IMR-90 (cell line): Measurements from ENCODE around the gene LEMD3. TPM values are rescaled to one million over a fixed set of nuclear protein-coding genes. Genes with fewer than 3 reads are reported as not detected.

ENCODE experiments used
- ATAC-seq: fragments of 200-7000 bp; cut with Tn5 transposase; 2 replicates; pipeline ENCODE4 v1.9.1; 2020; ENCODE audit warnings: low read depth, mild to moderate bottlenecking, moderate library complexity
- BruUV-seq: library from RNA; stranded (reverse); fragments of 400-500 nt; replicated peaks from 2 replicates; lab custom pipeline; 2021; lab: Mats Ljungman, UMichigan
- CTCF ChIA-PET: fragments of 300-600 bp; formaldehyde crosslinking; extraction: SDS; loops from one replicate; lab custom pipeline; 2021; ENCODE audit warnings: antibody characterized with exemption; lab: Yijun Ruan, JAX
- POLR2A ChIA-PET: fragments of 300-600 bp; sonication (Branson Sonifier 250); formaldehyde crosslinking; loops from one replicate; lab custom pipeline; 2022; ENCODE audit warnings: antibody characterized with exemption; ENCODE audit not compliant: unreplicated experiment; lab: Charles Lee
- DNase-seq: peaks from one replicate; pipeline ENCODE4 v3.0.0; 2013
- H2AFZ ChIP-seq: replicated peaks from 2 replicates; pipeline ENCODE3; 2013; ENCODE audit warnings: low read length, mild to moderate bottlenecking; ENCODE audit not compliant: poor library complexity
- H2AK5ac ChIP-seq: 2 replicates; pipeline ENCODE4 v1.6.1; 2013; ENCODE audit warnings: low read depth, low read length, inconsistent platforms
- H2AK9ac ChIP-seq: replicated peaks from 2 replicates; pipeline ENCODE3; 2013; ENCODE audit warnings: mild to moderate bottlenecking, low read depth, low read length, moderate library complexity; ENCODE audit not compliant: poor library complexity
- H2BK120ac ChIP-seq: 2 replicates; pipeline ENCODE4 v1.6.1; 2013; ENCODE audit warnings: low read depth, low read length, inconsistent platforms
- H2BK15ac ChIP-seq: 3 replicates; pipeline ENCODE4 v1.6.1; 2013; ENCODE audit warnings: low read depth, low read length, inconsistent platforms
- H2BK20ac ChIP-seq: 2 replicates; pipeline ENCODE4 v1.6.1; 2013; ENCODE audit warnings: low read depth, mild to moderate bottlenecking, inconsistent platforms, low read length, moderate library complexity
- H2BK5ac ChIP-seq: 2 replicates; pipeline ENCODE4 v1.6.1; 2013; ENCODE audit warnings: mild to moderate bottlenecking, low read depth, low read length, inconsistent platforms; ENCODE audit not compliant: poor library complexity, severe bottlenecking
- H3K14ac ChIP-seq: replicated peaks from 2 replicates; pipeline ENCODE4 v1.6.1; 2013; ENCODE audit warnings: low read depth, low read length, inconsistent platforms
- H3K18ac ChIP-seq: 2 replicates; pipeline ENCODE4 v1.6.1; 2013; ENCODE audit warnings: low read depth, low read length, control low read depth
- H3K23ac ChIP-seq: 2 replicates; pipeline ENCODE4 v1.6.1; 2013; ENCODE audit warnings: low read depth, low read length, inconsistent platforms
- H3K27ac ChIP-seq: 2 replicates; pipeline ENCODE4 v1.5.1; 2013; ENCODE audit warnings: mild to moderate bottlenecking, control low read depth, low read length; ENCODE audit not compliant: insufficient read depth
- H3K27me3 ChIP-seq: 2 replicates; pipeline ENCODE4 v1.6.1; 2013; ENCODE audit warnings: low read length; ENCODE audit not compliant: control insufficient read depth, insufficient read depth
- H3K36me3 ChIP-seq: 2 replicates; pipeline ENCODE4 v1.6.1; 2013; ENCODE audit warnings: low read length, mixed read lengths; ENCODE audit not compliant: control insufficient read depth, insufficient read depth
- H3K4ac ChIP-seq: 2 replicates; pipeline ENCODE4 v1.6.1; 2013; ENCODE audit warnings: low read depth, low read length, inconsistent platforms
- H3K4me1 ChIP-seq: 2 replicates; pipeline ENCODE4 v1.6.1; 2013; ENCODE audit warnings: low read length, mixed read lengths; ENCODE audit not compliant: control insufficient read depth, insufficient read depth
- H3K4me2 ChIP-seq: 2 replicates; pipeline ENCODE4 v1.6.1; 2013; ENCODE audit warnings: low read depth, mild to moderate bottlenecking, control low read depth, low read length, moderate library complexity
- H3K4me3 ChIP-seq: 2 replicates; pipeline ENCODE4 v1.5.1; 2013; ENCODE audit warnings: low read depth, mild to moderate bottlenecking, control low read depth, low read length, moderate library complexity; ENCODE audit not compliant: insufficient read depth
- H3K56ac ChIP-seq: 2 replicates; pipeline ENCODE4 v1.6.1; 2013; ENCODE audit warnings: low read length, inconsistent platforms; ENCODE audit not compliant: insufficient read depth; ENCODE audit errors: extremely low read depth
- H3K79me1 ChIP-seq, 2 experiments: 2 replicates each; pipeline ENCODE4 v1.6.1; 2013; ENCODE audit warnings: low read length in 2 of 2, inconsistent platforms in 1 of 2, low read depth in 1 of 2
- H3K9ac ChIP-seq: 2 replicates; pipeline ENCODE4 v1.6.1; 2013; ENCODE audit warnings: low read depth, low read length, control low read depth
- H3K9me1 ChIP-seq: 2 replicates; pipeline ENCODE4 v1.6.1; 2013; ENCODE audit warnings: low read length, inconsistent platforms; ENCODE audit not compliant: insufficient read depth
- H3K9me3 ChIP-seq: 2 replicates; pipeline ENCODE4 v1.6.1; 2013; ENCODE audit warnings: low read length; ENCODE audit not compliant: control insufficient read depth, insufficient read depth
- H4K20me1 ChIP-seq: 2 replicates; pipeline ENCODE4 v1.6.1; 2013; ENCODE audit warnings: low read length, inconsistent platforms; ENCODE audit not compliant: insufficient read depth
- H4K5ac ChIP-seq: 2 replicates; pipeline ENCODE4 v1.6.1; 2013; ENCODE audit warnings: mild to moderate bottlenecking, low read depth, low read length, control low read depth
- H4K8ac ChIP-seq, 2 experiments: 2 replicates each; pipeline ENCODE4 v1.6.1; 2013; ENCODE audit warnings: low read depth in 2 of 2, low read length in 2 of 2, control low read depth in 1 of 2, inconsistent platforms in 1 of 2
- H4K91ac ChIP-seq: 2 replicates; pipeline ENCODE4 v1.6.1; 2013; ENCODE audit warnings: low read depth, low read length, inconsistent platforms; ENCODE audit not compliant: insufficient read depth
- CHD1 ChIP-seq: IDR thresholded peaks from 2 replicates; pipeline ENCODE4 v1.6.1; 2012; ENCODE audit warnings: low read depth, low read length, improper control_type of control experiment
- MAFK ChIP-seq: IDR thresholded peaks from 2 replicates; pipeline ENCODE4 v1.6.1; 2012; ENCODE audit warnings: low read depth, low read length, improper control_type of control experiment
- MAZ ChIP-seq: IDR thresholded peaks from 2 replicates; pipeline ENCODE4 v1.6.1; 2012; ENCODE audit warnings: low read depth, mild to moderate bottlenecking, low read length, improper control_type of control experiment, moderate library complexity, borderline replicate concordance
- MXI1 ChIP-seq: IDR thresholded peaks from 2 replicates; pipeline ENCODE4 v1.6.1; 2012; ENCODE audit warnings: low read depth, mild to moderate bottlenecking, low read length, moderate library complexity, borderline replicate concordance
- NFE2L2 ChIP-seq: fragments of 150-350 bp; IDR thresholded peaks from 2 replicates; pipeline ENCODE4 v1.6.1; 2016; ENCODE audit warnings: low read depth, mild to moderate bottlenecking, low read length
- POLR2A ChIP-seq: IDR thresholded peaks from 2 replicates; pipeline ENCODE4 v1.6.1; 2012; ENCODE audit warnings: mild to moderate bottlenecking, low read depth, low read length
- RCOR1 ChIP-seq: IDR thresholded peaks from 2 replicates; pipeline ENCODE4 v1.6.1; 2012; ENCODE audit warnings: mild to moderate bottlenecking, low read length, improper control_type of control experiment; ENCODE audit not compliant: insufficient replicate concordance
- RFX5 ChIP-seq: IDR thresholded peaks from 2 replicates; pipeline ENCODE4 v1.8.0; 2012; ENCODE audit warnings: low read depth, mild to moderate bottlenecking, low read length, moderate library complexity
- SMC3 ChIP-seq: fragments of 150-350 bp; IDR thresholded peaks from 2 replicates; pipeline ENCODE4 v1.6.1; 2016; ENCODE audit warnings: low read depth, mild to moderate bottlenecking, antibody characterized with exemption, low read length, moderate library complexity
- USF2 ChIP-seq: fragments of 150-350 bp; IDR thresholded peaks from 2 replicates; pipeline ENCODE4 v1.6.1; 2017; ENCODE audit warnings: mild to moderate bottlenecking, antibody characterized with exemption, low read length, low read depth
- WGBS, 2 experiments: methylation state at CpG; one replicate each; pipeline versions ENCODE4 v1.1.5 to v1.1.7; 2013; ENCODE audit warnings: missing lambda C conversion rate in 2 of 2; ENCODE audit not compliant: insufficient read length in 1 of 2; ENCODE audit errors: extremely low coverage in 2 of 2; 5-methylcytosine and 5-hydroxymethylcytosine counted together
- dilution Hi-C: fragments of 300-500 bp; cut with HindIII; formaldehyde crosslinking; loops from one replicate; pipeline ENCODE4 v1.14.3; 2018; ENCODE audit warnings: low sequenced_read_pairs; ENCODE audit not compliant: unreplicated experiment
- in situ Hi-C: fragments of 300-500 bp; cut with MboI; formaldehyde crosslinking; loops from 3 replicates; pipeline ENCODE4 v1.14.3; 2019; ENCODE audit warnings: low sequenced_read_pairs, inconsistent platforms, mixed read lengths
- intact Hi-C: fragments of 100-400 bp; cut with micrococcal nuclease; formaldehyde crosslinking; loops from 2 replicates; pipeline ENCODE4 v1.10.0; 2022
- polyA plus RNA-seq, 3 experiments: library from polyadenylated mRNA; depleted of rRNA; stranded (reverse); fragments of >200 nt; gene quantifications; 2 replicates each; pipeline ENCODE4 v1.2.3, GENCODE V29; 2012; ENCODE audit warnings: low replicate concordance in 1 of 3
- total RNA-seq: library from RNA; depleted of rRNA; stranded (reverse); fragments of >200 nt; gene quantifications from 2 replicates; pipeline ENCODE4 v1.2.3, GENCODE V29; 2012
- TF ChIP-seq, protein P1 (sequence below): conservative IDR thresholded peaks from 2 replicates; pipeline ENCODE4 v1.5.1; 2012; ENCODE audit warnings: mild to moderate bottlenecking, low read depth, low read length, improper control_type of control experiment

Gene LEMD3
- total and polyA plus RNA-seq, 2 of the 4 experiments (the other 2 are of a cell fraction), result 5.5 to 9.9 TPM

DNA sequence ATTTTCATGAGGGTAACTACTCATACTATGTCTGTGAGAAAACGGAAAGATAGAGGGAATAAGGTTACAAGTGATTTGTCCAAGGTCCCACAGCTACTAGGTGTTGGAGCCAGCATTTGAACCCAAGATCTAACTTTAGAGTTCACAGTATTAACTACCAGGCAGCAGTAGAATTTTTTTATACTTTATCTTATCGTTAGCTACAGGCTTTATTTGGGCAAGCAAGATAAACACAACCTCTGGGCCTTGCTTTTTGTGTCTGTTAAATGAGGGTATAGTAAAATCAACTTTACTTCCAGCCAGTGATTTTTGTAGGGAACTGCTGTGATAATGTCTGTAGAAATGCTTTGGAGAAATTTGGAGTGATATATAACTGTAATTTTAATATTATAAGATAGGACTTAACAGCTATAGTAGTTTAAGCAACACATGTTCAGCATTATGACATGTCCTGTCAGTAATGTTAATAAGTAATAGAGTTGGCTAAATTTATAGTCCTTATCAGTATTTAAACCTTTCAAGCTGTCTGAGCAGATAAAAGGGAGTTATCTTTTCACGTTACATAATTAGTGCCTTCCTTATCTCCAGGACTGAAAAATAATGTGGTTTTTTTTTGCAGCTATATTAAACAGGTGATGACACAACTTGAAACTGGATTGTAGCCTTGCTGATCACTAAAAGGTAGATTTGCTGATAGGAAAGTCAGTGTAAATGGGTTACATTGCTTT lies 12.8 kb downstream of the LEMD3 start:
- Histone ChIP-seq H2AK9ac (no peak overlapping the region), H2BK5ac (no peak overlapping the region), H3K4ac (no peak overlapping the region), H3K27ac (no peak overlapping the region), H4K20me1 (peaks cover 22% of the 10 kb centered on the region), H3K4me1 (no peaks in the 10 kb centered on the region), H2BK15ac (no peak overlapping the region), H3K23ac (no peak overlapping the region; the same call in 1 of the 2 replicates), H3K27me3 (no peaks in the 10 kb centered on the region), H2BK20ac (no peak overlapping the region), H3K4me3 (no peak overlapping the region), H4K8ac (no peak overlapping the region), H2AFZ (no peak overlapping the region), H3K9me3 (no peaks in the 10 kb centered on the region), H3K36me3 (peaks cover 3% of the 10 kb centered on the region), H3K14ac (no peak overlapping the region), H4K5ac (no peak overlapping the region), H3K9ac (no peak overlapping the region), H3K79me1 (peaks cover 18 to 41% of the 10 kb centered on the region in 2 experiments), H3K4me2 (no peak overlapping the region), H3K9me1 (no peaks in the 10 kb centered on the region; the same call in 1 of the 2 replicates), H2AK5ac (no peak overlapping the region), H3K56ac (no peak overlapping the region), H2BK120ac (no peak overlapping the region), H4K91ac (no peak overlapping the region), H3K18ac (no peak overlapping the region)
- no peak for TF ChIP-seq USF2
- no peak for TF ChIP-seq NFE2L2
- no peak for TF ChIP-seq POLR2A
- no peak for TF ChIP-seq CHD1
- TF ChIP-seq SMC3, result no peak
- no peak for TF ChIP-seq MXI1
- no peak for TF ChIP-seq MAFK
- no peak for TF ChIP-seq RFX5
- TF ChIP-seq, protein P1, sequence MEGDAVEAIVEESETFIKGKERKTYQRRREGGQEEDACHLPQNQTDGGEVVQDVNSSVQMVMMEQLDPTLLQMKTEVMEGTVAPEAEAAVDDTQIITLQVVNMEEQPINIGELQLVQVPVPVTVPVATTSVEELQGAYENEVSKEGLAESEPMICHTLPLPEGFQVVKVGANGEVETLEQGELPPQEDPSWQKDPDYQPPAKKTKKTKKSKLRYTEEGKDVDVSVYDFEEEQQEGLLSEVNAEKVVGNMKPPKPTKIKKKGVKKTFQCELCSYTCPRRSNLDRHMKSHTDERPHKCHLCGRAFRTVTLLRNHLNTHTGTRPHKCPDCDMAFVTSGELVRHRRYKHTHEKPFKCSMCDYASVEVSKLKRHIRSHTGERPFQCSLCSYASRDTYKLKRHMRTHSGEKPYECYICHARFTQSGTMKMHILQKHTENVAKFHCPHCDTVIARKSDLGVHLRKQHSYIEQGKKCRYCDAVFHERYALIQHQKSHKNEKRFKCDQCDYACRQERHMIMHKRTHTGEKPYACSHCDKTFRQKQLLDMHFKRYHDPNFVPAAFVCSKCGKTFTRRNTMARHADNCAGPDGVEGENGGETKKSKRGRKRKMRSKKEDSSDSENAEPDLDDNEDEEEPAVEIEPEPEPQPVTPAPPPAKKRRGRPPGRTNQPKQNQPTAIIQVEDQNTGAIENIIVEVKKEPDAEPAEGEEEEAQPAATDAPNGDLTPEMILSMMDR, result no peak
- TF ChIP-seq MAZ, result no peak
- TF ChIP-seq RCOR1, result no peak
- ChIA-PET POLR2A (no interaction called here), CTCF (no interaction called here)
- WGBS, 2 experiments, result no CpG with 5 or more reads among the region's 3 CpGs
- in situ Hi-C loops, result no loop called here
- dilution Hi-C loops, result no loop called here
- intact Hi-C loops, result no loop called here
- ATAC-seq (no peak), DNase-seq (no peak)
- no TSS peak for BruUV-seq
